EL (cell line): ENCODE results near the gene STK10.
A peak's percentile ranks its signal among the peaks of the same experiment; 100 is the strongest.

ENCODE experiments used
- DNase-seq: peaks from one replicate; pipeline ENCODE4 v3.0.0-alpha.2; 2016

Gene STK10

GRCh38 chr5:172082180-172082579 lies 105.8 kb downstream of the STK10 start:
- DNase-seq: no peak

- peak; percentile 38 for DNase-seq
Observed at GRCh38 chr5:172079876-172080275, 108.1 kb downstream of the STK10 start.

GRCh38 chr5:172078726-172079345 lies 109.2 kb downstream of the STK10 start:
- DNase-seq: no peak

GRCh38 chr5:172077664-172078425 lies 110.2 kb downstream of the STK10 start:
- no peak for DNase-seq

GRCh38 chr5:172076761-172077244 lies 111.2 kb downstream of the STK10 start:
- DNase-seq: peak; percentile 86

- no peak for DNase-seq
Observed at GRCh38 chr5:172075656-172076055, 112.4 kb downstream of the STK10 start.

GRCh38 chr5:172074896-172075295 lies 113.1 kb downstream of the STK10 start:
- DNase-seq: peak; percentile 31

- DNase-seq: no peak
Observed at GRCh38 chr5:172071309-172071875, 116.6 kb downstream of the STK10 start.

- DNase-seq: peak; percentile 16
Observed at GRCh38 chr5:172065431-172066065, 122.5 kb downstream of the STK10 start.

GRCh38 chr5:172064766-172065165 lies 123.3 kb downstream of the STK10 start:
- DNase-seq: no peak

- no peak for DNase-seq
Observed at GRCh38 chr5:172064358-172064757, 123.7 kb downstream of the STK10 start.

- DNase-seq: no peak
Observed at GRCh38 chr5:172063463-172064235, 124.4 kb downstream of the STK10 start.

- DNase-seq: peak; percentile 25
Observed at GRCh38 chr5:172059661-172060100, 128.3 kb downstream of the STK10 start.

- no peak for DNase-seq
Observed at GRCh38 chr5:172058088-172058487, 129.9 kb downstream of the STK10 start.

GRCh38 chr5:172055996-172056395 lies 132.0 kb downstream of the STK10 start:
- no peak for DNase-seq

- no peak for DNase-seq
Observed at GRCh38 chr5:172055421-172055820, 132.6 kb downstream of the STK10 start.

- no peak for DNase-seq
Observed at GRCh38 chr5:172054611-172055153, 133.3 kb downstream of the STK10 start.

GRCh38 chr5:172052450-172053236 lies 135.4 kb downstream of the STK10 start:
- DNase-seq: peak; percentile 54

GRCh38 chr5:172051643-172052339 lies 136.2 kb downstream of the STK10 start:
- DNase-seq: peak; percentile 34

- DNase-seq: no peak
Observed at GRCh38 chr5:172050080-172050479, 137.9 kb downstream of the STK10 start.
